ENCODE data around the gene SMU1. TPM values are rescaled to one million over a fixed set of nuclear protein-coding genes. Genes with fewer than 3 reads are reported as not detected.
A peak's percentile ranks its signal among the peaks of the same experiment; 100 is the strongest.

Gene SMU1
- total RNA-seq (2014; rRNA removed; shearing (Covaris generic); ENCODE audit: low replicate concordance): 23.4 and 27.3 TPM in 2 replicates

- DNase-seq (ENCODE audit: low read depth): peak; percentile 96
- in situ Hi-C loops (cut with HindIII; ENCODE audit: low pct_unique_long_range_greater_than_20kb, low sequenced_read_pairs): no loop called here
Observed at GRCh38 chr9:33076046-33077004, at the start of gene SMU1. Gene SMU1 (minus strand): TSS chr9:33076674. CDS start chr9:33076608, 66 bp downstream.

GRCh38 chr9:33125461-33125860 is 49.0 kb upstream of the SMU1 start:
- in situ Hi-C loops (cut with HindIII; ENCODE audit: low pct_unique_long_range_greater_than_20kb, low sequenced_read_pairs): no loop called here

GRCh38 chr9:33124751-33125381 is 48.4 kb upstream of the SMU1 start:
- in situ Hi-C loops (cut with HindIII; ENCODE audit: low pct_unique_long_range_greater_than_20kb, low sequenced_read_pairs): no loop called here
- no peak for DNase-seq (ENCODE audit: low read depth)

More at GRCh38 chr9:33125461-33125860, 49.0 kb upstream of the SMU1 start:
- DNase-seq (ENCODE audit: low read depth): no peak

DNA sequence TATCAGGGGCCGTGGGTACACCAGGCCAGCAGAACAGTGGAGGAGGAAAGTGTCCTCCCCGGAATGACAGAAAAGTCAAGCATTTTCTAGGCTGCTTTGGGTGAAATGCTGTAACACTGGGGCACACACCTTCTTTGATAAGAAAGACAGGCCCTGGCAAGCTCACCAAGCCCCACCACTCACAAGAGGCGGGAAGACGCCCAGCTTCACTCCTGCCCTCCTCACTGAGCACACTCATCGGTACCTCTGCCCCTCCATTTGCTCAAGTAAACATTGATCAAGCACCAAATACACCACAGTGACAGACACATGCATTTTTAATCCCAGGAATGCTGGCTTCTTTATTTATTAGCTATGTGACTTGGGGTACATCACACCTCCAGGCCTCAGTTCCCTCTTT is 47.6 kb upstream of the SMU1 start:
- in situ Hi-C loops (cut with HindIII; ENCODE audit: low pct_unique_long_range_greater_than_20kb, low sequenced_read_pairs): no loop called here
- no peak for DNase-seq (ENCODE audit: low read depth)

DNA sequence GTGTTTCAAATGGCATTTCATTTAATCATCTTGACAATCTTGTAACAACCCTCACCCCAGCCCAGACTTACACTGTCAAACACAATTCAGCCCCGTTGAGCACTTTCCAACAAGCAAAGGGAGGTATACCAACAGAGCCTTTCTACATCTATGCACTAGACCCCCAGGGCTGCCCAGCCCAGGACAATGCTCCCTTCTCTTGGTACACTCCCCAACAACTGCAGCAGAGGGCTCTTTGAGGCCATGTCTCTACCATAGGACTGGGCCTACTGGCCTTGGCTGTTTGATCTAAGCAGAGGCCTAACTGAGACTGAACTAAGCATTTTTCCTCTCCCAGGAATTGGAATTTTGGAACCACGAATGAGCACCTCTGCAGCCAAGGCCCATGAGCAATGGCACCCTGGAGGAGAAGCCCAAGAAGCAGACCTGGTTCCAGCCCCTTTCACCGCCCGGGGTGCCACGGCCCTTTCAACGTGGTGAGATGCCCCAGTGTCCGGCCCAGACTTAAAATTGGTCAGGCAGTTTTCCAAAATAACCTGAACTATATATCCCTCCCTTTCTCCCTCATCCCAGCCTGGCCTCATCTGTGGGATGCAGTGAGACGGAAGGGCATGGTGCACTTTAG is 47.0 kb upstream of the SMU1 start:
- in situ Hi-C loops (cut with HindIII; ENCODE audit: low pct_unique_long_range_greater_than_20kb, low sequenced_read_pairs): no loop called here
- DNase-seq (ENCODE audit: low read depth): no peak

- in situ Hi-C loops (cut with HindIII; ENCODE audit: low pct_unique_long_range_greater_than_20kb, low sequenced_read_pairs): no loop called here
Observed at GRCh38 chr9:33120620-33121019, 44.1 kb upstream of the SMU1 start.

DNA sequence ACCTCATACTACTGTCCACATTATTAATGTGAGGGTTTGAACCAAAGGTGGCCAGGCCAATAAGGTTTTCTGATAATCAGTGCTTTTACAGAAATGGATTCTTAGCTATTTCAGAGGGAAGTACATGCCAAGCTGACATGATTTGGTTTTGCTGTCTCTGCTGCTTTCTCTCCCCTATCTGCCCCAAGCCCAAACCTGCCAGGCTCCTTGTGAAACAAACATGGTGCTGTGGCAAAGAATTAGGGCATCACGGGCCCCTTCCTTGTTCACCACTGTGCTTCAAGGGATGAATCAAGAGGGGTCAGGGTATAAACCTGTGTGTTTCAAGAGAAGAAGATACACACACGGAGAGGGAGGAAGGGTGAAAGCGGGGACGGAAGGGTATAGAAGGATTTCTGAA is 41.3 kb upstream of the SMU1 start:
- in situ Hi-C loops (cut with HindIII; ENCODE audit: low pct_unique_long_range_greater_than_20kb, low sequenced_read_pairs): no loop called here
- no peak for DNase-seq (ENCODE audit: low read depth)

More at GRCh38 chr9:33120620-33121019, 44.1 kb upstream of the SMU1 start:
- peak; percentile 49 for DNase-seq (ENCODE audit: low read depth)

GRCh38 chr9:33117306-33117705 is 40.8 kb upstream of the SMU1 start:
- in situ Hi-C loops (cut with HindIII; ENCODE audit: low pct_unique_long_range_greater_than_20kb, low sequenced_read_pairs): no loop called here
- DNase-seq (ENCODE audit: low read depth): no peak

DNA sequence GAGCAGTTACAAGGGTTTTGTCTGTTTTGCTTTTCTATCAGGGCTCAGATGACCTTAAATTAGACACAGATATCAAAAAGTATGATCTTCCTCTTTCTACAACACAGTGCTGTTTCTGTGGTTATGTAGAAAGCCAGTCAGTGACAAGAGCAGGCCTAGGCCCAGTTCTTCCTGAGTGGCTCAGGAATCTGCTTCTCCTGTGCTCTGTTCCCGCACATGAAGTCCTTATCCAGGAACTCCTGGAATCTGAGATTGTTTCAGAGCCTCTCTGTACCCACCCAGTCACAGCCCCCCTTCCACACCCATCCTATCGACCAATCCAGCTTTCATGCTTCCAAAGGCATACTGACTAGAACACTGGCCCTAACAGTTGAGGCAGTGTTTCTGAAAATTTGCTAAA is 40.4 kb upstream of the SMU1 start:
- in situ Hi-C loops (cut with HindIII; ENCODE audit: low pct_unique_long_range_greater_than_20kb, low sequenced_read_pairs): no loop called here
- DNase-seq (ENCODE audit: low read depth): no peak

DNA sequence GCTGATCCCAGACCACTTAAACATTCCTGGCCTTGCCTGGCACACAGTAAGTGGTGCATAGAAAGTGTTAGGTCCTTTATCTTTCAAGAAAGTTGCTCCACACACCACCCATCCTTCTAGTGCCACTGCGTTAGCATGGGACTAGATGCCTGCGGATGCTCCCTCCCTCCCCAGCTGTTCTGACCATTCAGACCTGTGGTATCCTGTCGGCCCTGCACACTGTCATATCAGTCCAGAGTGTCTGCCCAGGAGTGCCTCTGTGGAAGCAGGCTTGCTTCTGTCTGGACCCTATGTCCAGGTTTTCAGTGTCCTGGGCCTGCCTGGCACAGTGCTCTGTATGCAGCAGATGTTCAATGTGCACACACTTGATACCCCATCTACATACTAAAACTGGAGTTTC is 38.3 kb upstream of the SMU1 start:
- DNase-seq (ENCODE audit: low read depth): no peak
- in situ Hi-C loops (cut with HindIII; ENCODE audit: low pct_unique_long_range_greater_than_20kb, low sequenced_read_pairs): no loop called here

GRCh38 chr9:33113799-33114547 is 37.5 kb upstream of the SMU1 start:
- no peak for DNase-seq (ENCODE audit: low read depth)
- in situ Hi-C loops (cut with HindIII; ENCODE audit: low pct_unique_long_range_greater_than_20kb, low sequenced_read_pairs): no loop called here

DNA sequence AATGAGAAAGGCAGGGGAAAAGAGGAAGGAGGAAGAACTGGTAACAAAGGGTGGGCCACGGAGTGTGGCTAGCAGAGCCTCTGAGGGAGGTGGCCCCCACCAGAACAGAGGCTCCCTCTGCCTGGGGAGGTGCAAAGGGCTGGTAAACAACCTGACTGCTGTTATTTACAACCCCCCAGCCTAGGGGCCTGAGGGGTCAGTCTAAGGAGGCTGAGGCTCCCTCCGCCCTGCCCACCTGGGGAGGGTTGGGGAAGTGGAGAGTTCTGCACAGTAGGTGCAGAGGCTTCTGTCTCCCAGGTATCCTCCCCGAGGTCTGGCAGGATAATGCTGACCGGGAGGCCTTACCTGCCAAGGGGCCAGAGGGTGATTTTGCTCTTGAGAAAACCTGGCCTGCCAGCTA is 35.6 kb upstream of the SMU1 start:
- no peak for DNase-seq (ENCODE audit: low read depth)
- in situ Hi-C loops (cut with HindIII; ENCODE audit: low pct_unique_long_range_greater_than_20kb, low sequenced_read_pairs): no loop called here

GRCh38 chr9:33111631-33112030 is 35.2 kb upstream of the SMU1 start:
- in situ Hi-C loops (cut with HindIII; ENCODE audit: low pct_unique_long_range_greater_than_20kb, low sequenced_read_pairs): no loop called here

DNA sequence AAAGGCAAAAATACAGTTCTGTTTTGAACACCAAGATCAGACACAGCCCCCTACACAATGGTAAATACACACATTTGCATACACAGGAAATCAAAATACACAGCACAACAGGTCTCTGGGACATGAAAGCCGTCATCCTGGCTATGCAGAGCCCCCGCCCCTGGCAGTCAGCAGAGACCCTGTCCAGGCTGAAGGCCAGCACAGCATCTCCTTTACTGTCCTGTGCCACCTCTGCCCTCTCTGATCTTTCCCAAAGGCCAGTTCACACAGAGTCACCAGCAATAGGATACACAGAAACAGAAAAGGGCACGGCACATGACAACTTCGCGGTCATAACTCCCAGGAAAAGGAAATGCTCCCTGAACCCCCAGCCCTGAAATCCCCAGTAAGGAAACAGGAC is 34.2 kb upstream of the SMU1 start:
- no peak for DNase-seq (ENCODE audit: low read depth)
- in situ Hi-C loops (cut with HindIII; ENCODE audit: low pct_unique_long_range_greater_than_20kb, low sequenced_read_pairs): no loop called here

More at GRCh38 chr9:33111631-33112030, 35.2 kb upstream of the SMU1 start:
- DNase-seq (ENCODE audit: low read depth): no peak

GRCh38 chr9:33109850-33110595 is 33.5 kb upstream of the SMU1 start:
- DNase-seq (ENCODE audit: low read depth): no peak
- in situ Hi-C loops (cut with HindIII; ENCODE audit: low pct_unique_long_range_greater_than_20kb, low sequenced_read_pairs): no loop called here

GRCh38 chr9:33109097-33109496 is 32.6 kb upstream of the SMU1 start:
- DNase-seq (ENCODE audit: low read depth): no peak
- in situ Hi-C loops (cut with HindIII; ENCODE audit: low pct_unique_long_range_greater_than_20kb, low sequenced_read_pairs): no loop called here

DNA sequence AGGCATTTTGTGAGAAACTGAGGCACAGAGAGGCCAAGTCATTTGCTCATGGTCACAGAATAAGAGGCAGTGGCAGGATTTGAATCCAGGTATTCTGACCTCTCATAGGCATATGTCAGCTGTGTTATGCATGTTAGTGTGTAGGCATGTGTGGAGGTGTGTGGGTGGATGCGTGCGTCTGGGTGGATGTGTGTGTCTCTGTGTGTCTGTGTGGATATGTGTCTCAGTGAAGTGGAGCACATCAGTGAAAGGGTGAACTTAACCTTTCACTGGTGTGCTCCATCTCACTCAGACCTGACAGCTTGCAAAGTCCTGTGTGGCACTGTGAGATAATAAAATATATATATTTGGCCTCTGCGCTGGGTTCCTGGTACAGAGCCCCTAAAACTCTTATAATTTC is 32.0 kb upstream of the SMU1 start:
- in situ Hi-C loops (cut with HindIII; ENCODE audit: low pct_unique_long_range_greater_than_20kb, low sequenced_read_pairs): no loop called here
- DNase-seq (ENCODE audit: low read depth): no peak

DNA sequence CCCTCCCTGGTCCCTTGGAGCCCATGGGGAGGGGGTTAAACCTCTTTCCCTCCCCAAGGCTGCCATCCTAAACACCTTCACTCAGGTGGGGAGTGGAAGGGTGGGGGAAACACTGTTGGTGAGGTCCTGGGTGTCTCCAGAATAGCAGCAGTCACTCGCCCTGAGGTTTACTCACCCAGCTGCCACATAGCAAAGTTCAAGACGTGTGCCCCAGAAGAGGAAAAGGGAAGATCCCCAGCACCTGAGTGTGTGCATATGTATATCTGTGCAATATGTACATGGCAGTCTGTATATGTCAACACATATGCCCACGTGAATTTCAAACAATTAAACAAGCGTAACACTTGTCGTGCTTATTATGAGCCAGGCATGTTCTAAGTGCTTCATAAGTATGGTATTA is 31.3 kb upstream of the SMU1 start:
- DNase-seq (ENCODE audit: low read depth): no peak
- in situ Hi-C loops (cut with HindIII; ENCODE audit: low pct_unique_long_range_greater_than_20kb, low sequenced_read_pairs): no loop called here
